H1 (cell line): ENCODE results near the gene FBXW8. TPM values are rescaled to one million over a fixed set of nuclear protein-coding genes. Genes with fewer than 3 reads are reported as not detected.

Source experiments
- CTCF ChIA-PET: fragments of 300-600 bp; sonication (Branson Sonifier 250); formaldehyde crosslinking; loops from one replicate; lab custom pipeline; 2021; ENCODE audit not compliant: partially characterized antibody; lab: Charles Lee
- POLR2A ChIA-PET: fragments of 300-600 bp; sonication (Branson Sonifier 250); formaldehyde crosslinking; loops from one replicate; lab custom pipeline; 2021; ENCODE audit warnings: inconsistent platforms; ENCODE audit not compliant: partially characterized antibody; lab: Charles Lee
- DNase-seq, 2 experiments: peaks; one replicate each; pipeline versions ENCODE4 v3.0.0 to v3.0.0-alpha.2; 2010 to 2022; ENCODE audit warnings: low spot score in 2 of 2, low read depth in 1 of 2, mixed read lengths in 1 of 2
- FAIRE-seq: peaks from 2 replicates; lab custom pipeline; 2011; peaks lifted over from hg19 to GRCh38; lab: Jason Lieb, UNC
- H2AFZ ChIP-seq: 2 replicates; pipeline ENCODE4 v1.8.1; 2012; ENCODE audit warnings: low read length, inconsistent platforms
- H2AK5ac ChIP-seq: 2 replicates; pipeline ENCODE4 v1.6.1; 2013; ENCODE audit warnings: low read depth, low read length
- H2BK120ac ChIP-seq: replicated peaks from 2 replicates; pipeline ENCODE3; 2013; ENCODE audit warnings: low read depth, low read length, inconsistent platforms
- H2BK12ac ChIP-seq: 2 replicates; pipeline ENCODE4 v1.6.1; 2013; ENCODE audit warnings: low read depth, low read length
- H2BK15ac ChIP-seq: 2 replicates; pipeline ENCODE4 v1.6.1; 2013; ENCODE audit warnings: low read length
- H2BK20ac ChIP-seq: 2 replicates; pipeline ENCODE4 v1.6.1; 2013; ENCODE audit warnings: low read length
- H2BK5ac ChIP-seq: 2 replicates; pipeline ENCODE4 v1.6.1; 2013; ENCODE audit warnings: low read depth, low read length
- H3K14ac ChIP-seq: 2 replicates; pipeline ENCODE4 v1.6.1; 2013; ENCODE audit warnings: inconsistent platforms; ENCODE audit not compliant: insufficient read length
- H3K18ac ChIP-seq: 2 replicates; pipeline ENCODE4 v1.6.1; 2013; ENCODE audit warnings: low read length; ENCODE audit errors: extremely low read depth
- H3K23ac ChIP-seq: 2 replicates; pipeline ENCODE4 v1.6.1; 2013; ENCODE audit warnings: inconsistent platforms; ENCODE audit not compliant: insufficient read length
- H3K23me2 ChIP-seq: 2 replicates; pipeline ENCODE4 v1.6.1; 2013; ENCODE audit warnings: low read depth, low read length
- H3K27ac ChIP-seq: 2 replicates; pipeline ENCODE4 v1.6.1; 2011; ENCODE audit warnings: low read depth, low read length, inconsistent platforms
- H3K27me3 ChIP-seq, 4 experiments: replicated peaks in 1 of 4; 1 replicate in 1 of 4; 2 replicates in 3 of 4; pipeline versions ENCODE4 v1.6.1 to v1.8.1; 2011 to 2013; ENCODE audit warnings: low read length in 3 of 4, mild to moderate bottlenecking in 3 of 4, inconsistent platforms in 2 of 4, mixed read lengths in 2 of 4, moderate library complexity in 1 of 4; ENCODE audit not compliant: control insufficient read depth in 3 of 4, insufficient read depth in 3 of 4; ENCODE audit errors: extremely low read depth in 1 of 4
- H3K36me3 ChIP-seq, 4 experiments: 2 replicates each; pipeline versions ENCODE4 v1.6.1 to v1.8.1; 2011 to 2013; ENCODE audit warnings: mild to moderate bottlenecking in 4 of 4, low read length in 3 of 4, moderate library complexity in 2 of 4, control low read depth in 1 of 4, inconsistent platforms in 1 of 4; ENCODE audit not compliant: insufficient read depth in 4 of 4, control insufficient read depth in 2 of 4
- H3K4ac ChIP-seq: replicated peaks from 2 replicates; pipeline ENCODE3; 2013; ENCODE audit warnings: low read length, low read depth, mixed read lengths, inconsistent platforms; ENCODE audit not compliant: insufficient read length
- H3K4me1 ChIP-seq, 4 experiments: replicated peaks in 1 of 4; 1 replicate in 1 of 4; 2 replicates in 3 of 4; pipeline versions ENCODE4 v1.6.1 to v1.8.1; 2011 to 2013; ENCODE audit warnings: low read length in 3 of 4, inconsistent platforms in 2 of 4, mixed read lengths in 1 of 4; ENCODE audit not compliant: insufficient read depth in 4 of 4, control insufficient read depth in 3 of 4
- H3K4me2 ChIP-seq, 2 experiments: 2 replicates each; pipeline versions ENCODE4 v1.6.1 to v1.8.1; 2011 to 2013; ENCODE audit warnings: low read depth in 2 of 2, low read length in 2 of 2, control low read depth in 1 of 2, inconsistent platforms in 1 of 2, mild to moderate bottlenecking in 1 of 2; ENCODE audit not compliant: insufficient read depth in 1 of 2
- H3K4me3 ChIP-seq, 4 experiments: fragments of 200-600, 300-600 bp in 1 of 4; sonication (generic), shearing (Covaris generic), sonication (Bioruptor Twin) in 1 of 4; 2 replicates each; pipeline versions ENCODE4 v1.5.1 to v1.8.1; 2011 to 2016; ENCODE audit warnings: low read length in 4 of 4, low read depth in 3 of 4, control low read depth in 2 of 4, inconsistent platforms in 2 of 4, mild to moderate bottlenecking in 2 of 4, mixed read lengths in 1 of 4, moderate library complexity in 1 of 4; ENCODE audit not compliant: insufficient read depth in 2 of 4; ENCODE audit errors: extremely low read depth in 1 of 4
- H3K56ac ChIP-seq: replicated peaks from 2 replicates; pipeline ENCODE3; 2013; ENCODE audit warnings: low read depth, mild to moderate bottlenecking, mixed read lengths, low read length, inconsistent platforms; ENCODE audit not compliant: insufficient read length
- H3K79me1 ChIP-seq: 2 replicates; pipeline ENCODE4 v1.6.1; 2013; ENCODE audit warnings: low read depth, low read length, control low read depth
- H3K79me2 ChIP-seq, 2 experiments: 2 replicates each; pipeline versions ENCODE4 v1.6.1 to v1.8.1; 2012 to 2013; ENCODE audit warnings: low read length in 2 of 2, mild to moderate bottlenecking in 2 of 2, inconsistent platforms in 1 of 2; ENCODE audit not compliant: insufficient read depth in 2 of 2, control insufficient read depth in 1 of 2
- H3K9ac ChIP-seq, 4 experiments: replicated peaks in 1 of 4; 1 replicate in 1 of 4; 2 replicates in 3 of 4; pipeline versions ENCODE4 v1.6.1 to v1.8.1; 2011 to 2013; ENCODE audit warnings: low read depth in 3 of 4, low read length in 3 of 4, control low read depth in 2 of 4, mild to moderate bottlenecking in 2 of 4, moderate library complexity in 2 of 4, inconsistent platforms in 1 of 4; ENCODE audit errors: extremely low read depth in 1 of 4
- H3K9me3 ChIP-seq, 2 experiments: 2 replicates each; pipeline versions ENCODE4 v1.6.1 to v1.8.1; 2012 to 2013; ENCODE audit warnings: mild to moderate bottlenecking in 2 of 2, moderate library complexity in 2 of 2, control low read depth in 1 of 2, inconsistent platforms in 1 of 2, low read depth in 1 of 2, low read length in 1 of 2, mixed read lengths in 1 of 2; ENCODE audit not compliant: insufficient read depth in 2 of 2
- H4K20me1 ChIP-seq, 2 experiments: replicated peaks in 1 of 2; 2 replicates each; pipeline versions ENCODE3 to v1.8.1; 2011 to 2013; ENCODE audit warnings: inconsistent platforms in 2 of 2, low read length in 2 of 2, mild to moderate bottlenecking in 1 of 2; ENCODE audit not compliant: insufficient read depth in 2 of 2, control insufficient read depth in 1 of 2
- H4K5ac ChIP-seq: 2 replicates; pipeline ENCODE4 v1.6.1; 2013; ENCODE audit warnings: low read length, low read depth, mixed read lengths, inconsistent platforms; ENCODE audit not compliant: insufficient read length
- H4K8ac ChIP-seq: 2 replicates; pipeline ENCODE4 v1.8.0; 2013; ENCODE audit warnings: mild to moderate bottlenecking, moderate library complexity, low read length, inconsistent platforms; ENCODE audit not compliant: insufficient read depth; ENCODE audit errors: extremely low read depth
- H4K91ac ChIP-seq: replicated peaks from 2 replicates; pipeline ENCODE3; 2013; ENCODE audit warnings: low read length, mixed read lengths, inconsistent platforms; ENCODE audit not compliant: insufficient read length
- BRCA1 ChIP-seq: IDR thresholded peaks from 2 replicates; pipeline ENCODE4 v1.6.1; 2012; ENCODE audit warnings: low read depth, low read length, improper control_type of control experiment
- CBX8 ChIP-seq: fragments of 300-800, 300-1000 bp; sonication (generic); IDR thresholded peaks from 2 replicates; pipeline ENCODE4 v1.7.1; 2016; ENCODE audit warnings: low read depth, low read length, borderline replicate concordance
- FOSL1 ChIP-seq: IDR thresholded peaks from 2 replicates; pipeline ENCODE4 v1.6.1; 2011; ENCODE audit warnings: mild to moderate bottlenecking, low read depth, low read length, moderate library complexity; ENCODE audit not compliant: insufficient read depth
- GABPA ChIP-seq: IDR thresholded peaks from 2 replicates; pipeline ENCODE4 v1.6.1; 2011; ENCODE audit warnings: mild to moderate bottlenecking, low read length, moderate library complexity, borderline replicate concordance; ENCODE audit not compliant: insufficient read depth
- NANOG ChIP-seq: IDR thresholded peaks from 2 replicates; pipeline ENCODE4 v1.6.1; 2011; ENCODE audit warnings: low read length, low read depth, mild to moderate bottlenecking, inconsistent platforms; ENCODE audit not compliant: insufficient read depth, poor library complexity, severe bottlenecking
- PHF8 ChIP-seq: fragments of 200-600 bp; sonication (generic); conservative IDR thresholded peaks from 2 replicates; pipeline ENCODE4 v1.7.1; 2012; ENCODE audit warnings: low read depth, mild to moderate bottlenecking, inconsistent platforms, low read length, moderate library complexity
- POLR2A ChIP-seq, 2 experiments: IDR thresholded peaks; 1 replicate in 1 of 2; 2 replicates in 1 of 2; pipeline ENCODE4 v1.6.1; 2011; ENCODE audit warnings: low read depth in 2 of 2, low read length in 2 of 2, mild to moderate bottlenecking in 2 of 2; ENCODE audit errors: control extremely low read depth in 1 of 2
- POLR2AphosphoS5 ChIP-seq: IDR thresholded peaks from 2 replicates; pipeline ENCODE4 v1.6.1; 2011; ENCODE audit warnings: low read depth, low read length
- TAF7 ChIP-seq: optimal IDR thresholded peaks from 2 replicates; pipeline ENCODE3; 2011; ENCODE audit warnings: low read depth, mild to moderate bottlenecking, inconsistent platforms, low read length, moderate library complexity, borderline replicate concordance
- TCF12 ChIP-seq: IDR thresholded peaks from 2 replicates; pipeline ENCODE4 v1.6.1; 2011; ENCODE audit warnings: low read depth, mild to moderate bottlenecking, low read length
- USF2 ChIP-seq: IDR thresholded peaks from 2 replicates; pipeline ENCODE4 v1.6.1; 2011; ENCODE audit warnings: low read length, improper control_type of control experiment
- YY1 ChIP-seq: IDR thresholded peaks from 2 replicates; pipeline ENCODE4 v1.6.1; 2011; ENCODE audit warnings: low read depth, mild to moderate bottlenecking, low read length
- WGBS, 2 experiments: shearing (Covaris generic) in 1 of 2; methylation state at CpG; one replicate each; pipeline versions ENCODE4 v1.1.6 to v1.1.7; 2013 to 2015; ENCODE audit warnings: low lambda C conversion rate in 2 of 2, mixed read lengths in 2 of 2, inconsistent platforms in 1 of 2, low coverage in 1 of 2, missing lambda C conversion rate in 1 of 2; ENCODE audit not compliant: insufficient replicate concordance in 2 of 2, insufficient coverage in 1 of 2, insufficient read length in 1 of 2; ENCODE audit errors: extremely low coverage in 1 of 2, missing lambda C conversion rate in 1 of 2; 5-methylcytosine and 5-hydroxymethylcytosine counted together
- polyA plus RNA-seq, 7 experiments: library from polyadenylated mRNA; depleted of rRNA in 3 of 7; stranded (reverse) in 5 of 7; unstranded in 2 of 7; fragments of >200 nt in 5 of 7; fragments of 200-250 nt in 2 of 7; gene quantifications; 1 replicate in 5 of 7; 2 replicates in 1 of 7; 4 replicates in 1 of 7; pipeline versions ENCODE4 v1.2.1 to v1.2.3, GENCODE V29; 2011 to 2013; ENCODE audit warnings: missing spikeins in 2 of 7, mixed read lengths in 2 of 7
- total RNA-seq: library from RNA; stranded (reverse); fragmentation: NEBNext Ultra II Directional; extraction: Animal tissue kit (Norgen Biotek cat#: 25700); gene quantifications from 2 replicates; pipeline ENCODE4 v1.2.1, GENCODE V29; 2021

Gene FBXW8
- total and polyA plus RNA-seq, 2 of the 8 experiments (the other 6 are each of a cell fraction or from before 2014, with no cell fraction given) = 15.8 to 16.0 TPM

- CTCF ChIA-PET = interaction anchor here (1.0 kb wide), 1 partner anchor 9 kb away, joined by 4 read pairs; no protein-coding TSS in a partner anchor
- 87% methylated on average over 10 of the region's 10 CpGs; no CpG with 5 or more reads in 1 of the 2 experiments for WGBS, 2 experiments
- TF ChIP-seq FOSL1 = no peak
- TF ChIP-seq NANOG = no peak
- TF ChIP-seq BRCA1 = no peak
- no peak for TF ChIP-seq GABPA
- TF ChIP-seq CBX8 = no peak
- TF ChIP-seq POLR2A (IDR thresholded peaks at IDR 0.05; ENCODE audit: control extremely low read depth in 1 of 2, low read depth in 2 of 2, low read length in 2 of 2) = no peak
- no peak for TF ChIP-seq POLR2AphosphoS5
- no peak for TF ChIP-seq YY1
- TF ChIP-seq TCF12 = no peak
- no peak for TF ChIP-seq PHF8
- TF ChIP-seq USF2 = no peak
- no peak for TF ChIP-seq TAF7
Measured at GRCh38 chr12:116982791-116983411, 72.2 kb downstream of the FBXW8 start.

More at GRCh38 chr12:116982791-116983411, 72.2 kb downstream of the FBXW8 start:
- no peak overlapping the region for H3K4me3 ChIP-seq
- no peak overlapping the region; the same call in 1 of the 2 replicates for H2AK5ac ChIP-seq
- H3K23ac ChIP-seq = no peak overlapping the region
- H2BK120ac ChIP-seq = no peak overlapping the region
- no peak overlapping the region for H2BK5ac ChIP-seq
- H3K79me2 ChIP-seq = no peaks in the 10 kb centered on the region
- no peak overlapping the region for H2BK12ac ChIP-seq
- no peak overlapping the region for H3K9ac ChIP-seq
- H3K14ac ChIP-seq = no peak overlapping the region
- no peak for FAIRE-seq
- peaks cover 0 to 6% (median 0%) of the 10 kb centered on the region in 4 experiments; a peak in 2 of 7 replicates for H3K4me1 ChIP-seq
- H3K4ac ChIP-seq = no peak overlapping the region
- H4K8ac ChIP-seq = no peak overlapping the region
- no peaks in the 10 kb centered on the region for H3K23me2 ChIP-seq
- H4K91ac ChIP-seq = no peak overlapping the region
- peaks cover 0 to 6% (median 1%) of the 10 kb centered on the region in 4 experiments; a peak in 2 of 8 replicates for H3K36me3 ChIP-seq
- no peak overlapping the region for H2AFZ ChIP-seq
- H3K9me3 ChIP-seq = no peaks in the 10 kb centered on the region
- H4K5ac ChIP-seq = no peak overlapping the region
- H2BK20ac ChIP-seq = no peak overlapping the region
- DNase-seq = no peak
- no peaks in the 10 kb centered on the region for H3K27me3 ChIP-seq
- POLR2A ChIA-PET = interaction anchor here (0.9 to 1.7 kb wide), 3 partner anchors 9 to 72 kb away, joined by 3 read pairs; partner anchors contain the start of gene FBXW8
- no peak overlapping the region for H3K56ac ChIP-seq
- no peaks in the 10 kb centered on the region for H4K20me1 ChIP-seq
- H3K4me2 ChIP-seq = no peak overlapping the region
- no peak overlapping the region for H3K27ac ChIP-seq
- H3K18ac ChIP-seq = no peak overlapping the region
- H3K79me1 ChIP-seq = no peaks in the 10 kb centered on the region
- H2BK15ac ChIP-seq = no peak overlapping the region
